Measurements from ENCODE around the gene ZAP70.

ZAP70 gene

DNA sequence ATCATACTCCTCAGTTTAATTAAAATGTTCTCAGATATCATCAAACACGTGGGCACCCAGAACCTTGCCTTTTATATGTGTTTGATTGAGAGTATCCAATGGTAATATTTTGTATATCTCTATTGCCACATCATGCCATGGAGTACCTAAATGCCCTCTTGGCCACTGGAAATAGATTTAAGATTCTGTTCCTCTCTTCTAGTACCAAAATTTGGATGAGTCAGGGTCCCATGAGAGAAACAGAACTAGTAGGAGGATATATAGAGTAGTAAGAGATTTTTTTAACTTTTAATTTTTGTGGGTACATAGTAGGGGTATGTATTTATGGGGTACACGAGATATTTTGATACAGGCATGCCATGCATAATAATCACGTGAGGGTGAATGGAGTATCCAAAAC, 9.6 kb upstream of the ZAP70 start:
- WGBS (ENCODE audit: insufficient coverage) = no CpG with 5 or more reads among the region's 3 CpGs

DNA sequence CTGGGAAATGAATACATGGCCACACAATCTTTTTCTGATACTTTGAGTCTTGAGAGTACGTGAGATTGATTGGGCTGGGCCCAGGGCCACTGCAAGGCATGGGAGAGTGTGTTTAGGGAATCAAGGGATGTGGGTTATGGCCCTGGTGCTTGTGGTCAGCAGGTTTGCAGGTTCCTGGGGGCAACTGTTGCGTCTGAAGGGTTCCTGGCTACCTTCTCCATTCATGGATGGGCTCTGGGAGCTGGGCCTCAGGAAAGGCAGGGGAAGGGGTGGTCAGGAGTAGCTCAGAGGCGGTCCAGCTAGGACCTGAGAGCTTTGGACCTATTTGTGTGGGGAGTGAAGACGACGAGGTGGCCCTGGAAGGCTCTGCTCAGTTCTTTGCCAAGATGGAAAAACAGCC, 8.4 kb upstream of the ZAP70 start:
- ChIA-PET POLR2A (no interaction called here), CTCF (interaction anchor here (0.7 to 10.5 kb wide), 4 partner anchors 12 to 564 kb away, joined by 3 to 131 read pairs (median 3); no protein-coding TSS in a partner anchor)
- WGBS (ENCODE audit: insufficient coverage) = 100% methylated on average over 2 of the region's 5 CpGs

More for the DNA sequence above, 9.6 kb upstream of the ZAP70 start:
- no peak for DNase-seq
- Histone ChIP-seq H3K4me1 (ENCODE audit: control extremely low read depth in 1 of 4, control insufficient read depth in 4 of 4, insufficient read depth in 4 of 4, low read length in 3 of 4) (peaks cover 0 to 7% (median 3%) of the 10 kb centered on the region in 4 experiments), H3K27ac (ENCODE audit: insufficient read depth in 1 of 2, low read depth in 1 of 2, low read length in 2 of 2, poor library complexity in 1 of 2, severe bottlenecking in 2 of 2) (no peak overlapping the region), H3K4me3 (ENCODE audit: control insufficient read depth in 1 of 7, extremely low read depth in 1 of 7, insufficient read depth in 4 of 7, low read depth in 2 of 7, low read length in 6 of 7) (no peak overlapping the region), H3K27me3 (replicated peaks in 2 of 5; ENCODE audit: control insufficient read depth in 4 of 5, insufficient read depth in 5 of 5, low read length in 4 of 5) (no peaks in the 10 kb centered on the region), H3K36me3 (ENCODE audit: control insufficient read depth in 4 of 4, insufficient read depth in 4 of 4, low read length in 3 of 4) (no peaks in the 10 kb centered on the region), H3K9me3 (ENCODE audit: control extremely low read depth in 1 of 5, control insufficient read depth in 4 of 5, insufficient read depth in 2 of 5, low read depth in 1 of 5, low read length in 4 of 5) (no peaks in the 10 kb centered on the region)
- CTCF ChIA-PET = interaction anchor here (0.7 to 1.5 kb wide), 3 partner anchors 41 to 113 kb away, joined by 3 to 4 read pairs (median 3); no protein-coding TSS in a partner anchor
- POLR2A ChIA-PET = no interaction called here

DNA sequence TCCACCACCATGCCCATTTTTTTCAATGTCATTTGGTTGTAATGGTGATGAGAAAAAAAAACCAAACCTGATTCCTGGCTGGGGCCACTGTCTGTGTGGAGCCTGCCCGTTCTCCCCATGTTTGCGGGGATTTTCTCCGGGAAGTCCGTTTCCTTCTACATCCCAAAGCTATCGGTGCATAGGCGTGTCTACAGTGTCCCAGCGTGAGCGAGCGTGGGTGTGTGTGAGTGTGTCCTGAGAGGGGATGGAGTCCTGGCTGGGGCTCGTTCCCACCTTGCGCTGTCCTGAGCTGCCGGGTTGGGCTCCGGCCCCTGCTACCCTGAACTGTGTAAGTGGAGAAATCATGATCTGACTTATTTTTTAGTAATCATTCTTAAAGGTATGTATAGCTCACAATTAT, 7.3 kb upstream of the ZAP70 start:
- no peaks in the 10 kb centered on the region for H3K9me3 ChIP-seq (ENCODE audit: control extremely low read depth in 1 of 5, control insufficient read depth in 4 of 5, insufficient read depth in 2 of 5, low read depth in 1 of 5, low read length in 4 of 5)
- no peaks in the 10 kb centered on the region for H3K36me3 ChIP-seq (ENCODE audit: control insufficient read depth in 4 of 4, insufficient read depth in 4 of 4, low read length in 3 of 4)
- ChIA-PET POLR2A (no interaction called here), CTCF (interaction anchor here (0.8 to 11.6 kb wide), 6 partner anchors 7 to 563 kb away, joined by 3 to 131 read pairs (median 4); no protein-coding TSS in a partner anchor)
- no peak overlapping the region for H3K27ac ChIP-seq (ENCODE audit: insufficient read depth in 1 of 2, low read depth in 1 of 2, low read length in 2 of 2, poor library complexity in 1 of 2, severe bottlenecking in 2 of 2)
- H3K4me1 ChIP-seq (ENCODE audit: control extremely low read depth in 1 of 4, control insufficient read depth in 4 of 4, insufficient read depth in 4 of 4, low read length in 3 of 4) = peaks cover 0 to 7% (median 6%) of the 10 kb centered on the region in 4 experiments
- 100% methylated on average over 4 of the region's 13 CpGs for WGBS (ENCODE audit: insufficient coverage)
- no peak overlapping the region for H3K4me3 ChIP-seq (ENCODE audit: control insufficient read depth in 1 of 7, extremely low read depth in 1 of 7, insufficient read depth in 4 of 7, low read depth in 2 of 7, low read length in 6 of 7)
- H3K27me3 ChIP-seq (replicated peaks in 2 of 5; ENCODE audit: control insufficient read depth in 4 of 5, insufficient read depth in 5 of 5, low read length in 4 of 5) = no peaks in the 10 kb centered on the region
- no peak for DNase-seq

More for the DNA sequence above, 8.4 kb upstream of the ZAP70 start:
- no peak overlapping the region for H3K27ac ChIP-seq (ENCODE audit: insufficient read depth in 1 of 2, low read depth in 1 of 2, low read length in 2 of 2, poor library complexity in 1 of 2, severe bottlenecking in 2 of 2)
- no peaks in the 10 kb centered on the region for H3K9me3 ChIP-seq (ENCODE audit: control extremely low read depth in 1 of 5, control insufficient read depth in 4 of 5, insufficient read depth in 2 of 5, low read depth in 1 of 5, low read length in 4 of 5)
- H3K4me3 ChIP-seq (ENCODE audit: control insufficient read depth in 1 of 7, extremely low read depth in 1 of 7, insufficient read depth in 4 of 7, low read depth in 2 of 7, low read length in 6 of 7) = no peak overlapping the region
- no peaks in the 10 kb centered on the region for H3K27me3 ChIP-seq (replicated peaks in 2 of 5; ENCODE audit: control insufficient read depth in 4 of 5, insufficient read depth in 5 of 5, low read length in 4 of 5)
- H3K36me3 ChIP-seq (ENCODE audit: control insufficient read depth in 4 of 4, insufficient read depth in 4 of 4, low read length in 3 of 4) = no peaks in the 10 kb centered on the region
- peaks cover 0 to 7% (median 5%) of the 10 kb centered on the region in 4 experiments for H3K4me1 ChIP-seq (ENCODE audit: control extremely low read depth in 1 of 4, control insufficient read depth in 4 of 4, insufficient read depth in 4 of 4, low read length in 3 of 4)
- DNase-seq = no peak

DNA sequence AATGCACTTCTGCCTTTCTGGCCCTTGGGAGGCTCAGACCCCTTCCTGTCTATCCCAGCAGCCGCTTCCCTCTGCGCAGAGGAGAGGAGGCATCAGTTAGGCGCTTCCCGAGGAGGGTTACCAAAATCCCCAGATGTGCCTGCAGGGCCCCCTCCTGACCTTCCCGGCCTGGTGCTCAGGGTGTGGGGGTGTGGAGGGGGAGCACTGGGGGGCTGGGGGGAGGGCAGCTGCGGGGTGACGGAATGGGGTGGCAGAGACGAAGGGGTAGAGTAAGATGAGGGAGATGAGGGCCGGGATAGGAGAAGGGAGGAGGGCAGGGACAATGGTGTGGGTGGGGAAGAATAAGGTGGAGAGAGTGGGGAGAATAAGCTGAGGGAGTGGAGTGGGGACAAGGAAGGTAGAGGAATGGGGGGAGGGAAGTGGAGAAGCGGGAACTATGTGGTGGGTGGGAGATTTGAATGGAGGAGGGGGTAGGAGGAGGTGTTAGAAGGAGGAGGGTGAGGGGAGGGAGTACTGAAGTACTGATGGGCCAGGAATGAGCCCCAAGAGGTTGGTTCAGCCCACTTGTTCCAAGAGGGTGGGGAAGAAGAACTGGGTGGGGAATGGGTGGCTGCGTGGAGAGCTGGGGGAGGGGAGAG, 6.5 kb upstream of the ZAP70 start:
- POLR2A ChIA-PET = no interaction called here
- Histone ChIP-seq H3K27ac (ENCODE audit: insufficient read depth in 1 of 2, low read depth in 1 of 2, low read length in 2 of 2, poor library complexity in 1 of 2, severe bottlenecking in 2 of 2) (no peak overlapping the region), H3K4me1 (ENCODE audit: control extremely low read depth in 1 of 4, control insufficient read depth in 4 of 4, insufficient read depth in 4 of 4, low read length in 3 of 4) (peaks cover 0 to 7% (median 6%) of the 10 kb centered on the region in 4 experiments), H3K36me3 (ENCODE audit: control insufficient read depth in 4 of 4, insufficient read depth in 4 of 4, low read length in 3 of 4) (no peaks in the 10 kb centered on the region), H3K9me3 (ENCODE audit: control extremely low read depth in 1 of 5, control insufficient read depth in 4 of 5, insufficient read depth in 2 of 5, low read depth in 1 of 5, low read length in 4 of 5) (no peaks in the 10 kb centered on the region), H3K27me3 (replicated peaks in 2 of 5; ENCODE audit: control insufficient read depth in 4 of 5, insufficient read depth in 5 of 5, low read length in 4 of 5) (no peaks in the 10 kb centered on the region), H3K4me3 (ENCODE audit: control insufficient read depth in 1 of 7, extremely low read depth in 1 of 7, insufficient read depth in 4 of 7, low read depth in 2 of 7, low read length in 6 of 7) (no peak overlapping the region)
- CTCF ChIA-PET = interaction anchor here (0.6 to 11.6 kb wide), 7 partner anchors 8 to 116 kb away, joined by 3 to 131 read pairs (median 4); partner anchors contain the start of gene ANKRD36B
- 98% methylated on average over 4 of the region's 11 CpGs for WGBS (ENCODE audit: insufficient coverage)
- DNase-seq = no peak

DNA sequence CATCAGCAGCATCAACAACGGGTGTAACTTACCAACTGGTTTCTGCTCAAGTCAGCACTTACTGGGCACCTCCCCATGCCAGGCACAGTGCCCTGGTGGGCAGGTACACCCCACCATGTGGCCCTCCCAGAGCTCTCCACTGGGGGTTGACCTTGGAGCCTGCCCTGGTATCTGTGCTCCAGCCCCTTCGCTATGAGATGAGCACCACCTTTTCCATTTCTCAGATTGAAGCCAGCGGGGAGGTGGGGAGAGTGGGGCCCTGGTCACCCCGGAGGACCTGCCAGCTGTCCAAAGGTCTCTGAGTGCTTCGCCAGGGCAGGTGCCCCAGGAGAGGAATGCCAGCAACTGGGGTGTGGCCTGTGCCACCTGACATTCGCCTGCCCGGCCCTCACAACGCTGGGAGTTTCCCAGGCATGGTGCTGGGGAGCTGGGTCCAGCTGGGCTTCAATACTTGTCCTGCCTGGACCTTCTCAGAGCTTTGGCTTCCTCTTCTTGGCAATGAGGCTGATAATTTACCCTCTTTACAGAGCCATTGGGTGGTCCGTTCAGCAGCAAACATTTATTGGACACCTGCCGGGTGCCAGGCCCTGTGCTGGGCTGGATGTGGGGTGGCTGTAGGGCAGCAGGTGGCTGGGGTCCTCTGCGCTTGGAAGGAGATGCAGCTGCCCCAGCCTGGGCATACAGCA, 5.9 kb upstream of the ZAP70 start:
- H3K27me3 ChIP-seq (replicated peaks in 2 of 5; ENCODE audit: control insufficient read depth in 4 of 5, insufficient read depth in 5 of 5, low read length in 4 of 5) = no peaks in the 10 kb centered on the region
- H3K4me1 ChIP-seq (ENCODE audit: control extremely low read depth in 1 of 4, control insufficient read depth in 4 of 4, insufficient read depth in 4 of 4, low read length in 3 of 4) = peaks cover 0 to 9% (median 8%) of the 10 kb centered on the region in 4 experiments
- no peaks in the 10 kb centered on the region for H3K36me3 ChIP-seq (ENCODE audit: control insufficient read depth in 4 of 4, insufficient read depth in 4 of 4, low read length in 3 of 4)
- H3K9me3 ChIP-seq (ENCODE audit: control extremely low read depth in 1 of 5, control insufficient read depth in 4 of 5, insufficient read depth in 2 of 5, low read depth in 1 of 5, low read length in 4 of 5) = no peaks in the 10 kb centered on the region
- POLR2A ChIA-PET = interaction anchor here (1.1 to 1.5 kb wide), 2 partner anchors 16 to 33 kb away, joined by 3 read pairs; no protein-coding TSS in a partner anchor
- H3K27ac ChIP-seq (ENCODE audit: insufficient read depth in 1 of 2, low read depth in 1 of 2, low read length in 2 of 2, poor library complexity in 1 of 2, severe bottlenecking in 2 of 2) = no peak overlapping the region
- no peak overlapping the region for H3K4me3 ChIP-seq (ENCODE audit: control insufficient read depth in 1 of 7, extremely low read depth in 1 of 7, insufficient read depth in 4 of 7, low read depth in 2 of 7, low read length in 6 of 7)
- 99% methylated on average over 9 of the region's 11 CpGs for WGBS (ENCODE audit: insufficient coverage)
- DNase-seq = no peak
- CTCF ChIA-PET = interaction anchor here (0.6 to 11.6 kb wide), 9 partner anchors 8 to 117 kb away, joined by 3 to 131 read pairs (median 5); partner anchors contain the start of genes ACTR1B and ANKRD36B

DNA sequence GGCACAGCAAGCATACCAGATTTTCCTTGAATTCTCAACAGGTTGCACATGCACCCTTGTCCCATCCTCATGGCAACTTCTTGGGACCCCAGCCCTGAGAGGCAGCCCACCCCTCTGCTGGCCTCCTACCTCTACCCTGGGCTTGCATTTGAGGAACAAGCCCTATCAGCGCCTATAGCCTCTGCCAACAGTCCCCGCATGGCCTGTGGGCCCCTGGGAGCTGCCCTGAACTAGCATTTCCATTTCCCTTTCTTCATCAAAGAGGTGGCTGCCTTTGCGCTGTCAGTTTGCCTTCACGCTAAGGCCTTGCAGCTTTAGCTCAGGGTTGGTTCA, 5.4 kb upstream of the ZAP70 start:
- POLR2A ChIA-PET = interaction anchor here (1.1 to 1.5 kb wide), 2 partner anchors 17 to 32 kb away, joined by 3 read pairs; no protein-coding TSS in a partner anchor
- Histone ChIP-seq H3K36me3 (ENCODE audit: control insufficient read depth in 4 of 4, insufficient read depth in 4 of 4, low read length in 3 of 4) (no peaks in the 10 kb centered on the region), H3K9me3 (ENCODE audit: control extremely low read depth in 1 of 5, control insufficient read depth in 4 of 5, insufficient read depth in 2 of 5, low read depth in 1 of 5, low read length in 4 of 5) (no peaks in the 10 kb centered on the region), H3K4me1 (ENCODE audit: control extremely low read depth in 1 of 4, control insufficient read depth in 4 of 4, insufficient read depth in 4 of 4, low read length in 3 of 4) (peaks cover 0 to 14% (median 13%) of the 10 kb centered on the region in 4 experiments), H3K27me3 (replicated peaks in 2 of 5; ENCODE audit: control insufficient read depth in 4 of 5, insufficient read depth in 5 of 5, low read length in 4 of 5) (no peaks in the 10 kb centered on the region), H3K4me3 (ENCODE audit: control insufficient read depth in 1 of 7, extremely low read depth in 1 of 7, insufficient read depth in 4 of 7, low read depth in 2 of 7, low read length in 6 of 7) (no peak overlapping the region), H3K27ac (ENCODE audit: insufficient read depth in 1 of 2, low read depth in 1 of 2, low read length in 2 of 2, poor library complexity in 1 of 2, severe bottlenecking in 2 of 2) (no peak overlapping the region)
- CTCF ChIA-PET = interaction anchor here (0.8 to 11.6 kb wide), 12 partner anchors 9 to 118 kb away, joined by 3 to 131 read pairs (median 5); partner anchors contain the start of genes ACTR1B and ANKRD36B
- WGBS (ENCODE audit: insufficient coverage) = 78% methylated on average over 3 of the region's 4 CpGs
- no peak for DNase-seq

Data from common myeloid progenitor, CD34-positive (primary cell).